OCI-LY7 (cell line): ENCODE data around the gene RBCK1. TPM values are rescaled to one million over a fixed set of nuclear protein-coding genes. Genes with fewer than 3 reads are reported as not detected.

Source experiments
- BruUV-seq: library from RNA; stranded (reverse); fragments of 400-500 nt; replicated peaks from 2 replicates; lab custom pipeline; 2021; lab: Mats Ljungman, UMichigan
- CTCF ChIA-PET: fragments of 300-600 bp; sonication (Branson Sonifier 250); formaldehyde crosslinking; loops from one replicate; lab custom pipeline; 2022; ENCODE audit warnings: antibody characterized with exemption; ENCODE audit not compliant: unreplicated experiment; lab: Charles Lee
- POLR2A ChIA-PET: fragments of 300-600 bp; sonication (Branson Sonifier 250); formaldehyde crosslinking; loops from one replicate; lab custom pipeline; 2022; ENCODE audit warnings: antibody characterized with exemption; lab: Charles Lee
- DNase-seq: peaks from one replicate; pipeline ENCODE4 v3.0.0-alpha.2; 2015; ENCODE audit warnings: low spot score
- H2AFZ ChIP-seq: fragments of 200-600 bp; sonication (generic), shearing (Covaris generic); 2 replicates; pipeline ENCODE4 v1.6.1; 2014; ENCODE audit warnings: mild to moderate bottlenecking, antibody characterized with exemption, low read length, moderate library complexity
- H3K27ac ChIP-seq: fragments of 200-600 bp; sonication (generic); 2 replicates; pipeline ENCODE4 v1.5.1; 2014; ENCODE audit warnings: mixed run types, low read depth, mild to moderate bottlenecking, moderate library complexity, low read length, inconsistent platforms; ENCODE audit not compliant: poor library complexity, severe bottlenecking
- H3K36me3 ChIP-seq: fragments of 200-600 bp; sonication (generic); 2 replicates; pipeline ENCODE4 v1.6.1; 2014; ENCODE audit warnings: mild to moderate bottlenecking, antibody characterized with exemption, low read length, moderate library complexity, mixed read lengths; ENCODE audit not compliant: insufficient read depth
- H3K4me1 ChIP-seq: fragments of 200-600 bp; sonication (generic); 2 replicates; pipeline ENCODE4 v1.5.1; 2014; ENCODE audit warnings: mild to moderate bottlenecking, low read length; ENCODE audit not compliant: insufficient read depth, poor library complexity, severe bottlenecking
- H3K4me2 ChIP-seq: fragments of 200-600 bp; sonication (generic); 2 replicates; pipeline ENCODE4 v1.6.1; 2014; ENCODE audit warnings: mild to moderate bottlenecking, low read length
- H3K4me3 ChIP-seq: fragments of 200-600 bp; sonication (generic); 2 replicates; pipeline ENCODE4 v1.5.1; 2014; ENCODE audit warnings: mild to moderate bottlenecking, low read depth, low read length; ENCODE audit not compliant: poor library complexity, severe bottlenecking
- H3K79me2 ChIP-seq: fragments of 200-600 bp; sonication (generic); 2 replicates; pipeline ENCODE4 v1.6.1; 2016; ENCODE audit warnings: low read depth, mild to moderate bottlenecking, low read length, moderate library complexity, mixed read lengths; ENCODE audit not compliant: insufficient read depth
- H3K9me2 ChIP-seq: fragments of 200-600 bp; sonication (generic); 2 replicates; pipeline ENCODE4 v1.6.1; 2016; ENCODE audit warnings: mild to moderate bottlenecking, low read length, mixed read lengths; ENCODE audit not compliant: insufficient read depth
- H3K9me3 ChIP-seq: fragments of 200-600 bp; sonication (generic); 2 replicates; pipeline ENCODE4 v1.6.1; 2014; ENCODE audit warnings: mild to moderate bottlenecking, mixed run types, low read length, mixed read lengths
- H4K20me1 ChIP-seq: fragments of 200-600 bp; sonication (generic); 2 replicates; pipeline ENCODE4 v1.6.1; 2014; ENCODE audit warnings: mild to moderate bottlenecking, antibody characterized with exemption, low read length, moderate library complexity, mixed read lengths; ENCODE audit not compliant: insufficient read depth
- EZH2phosphoT487 ChIP-seq: fragments of 200-600 bp; sonication (generic); IDR thresholded peaks from 2 replicates; pipeline ENCODE4 v1.6.1; 2018; ENCODE audit warnings: low read depth, borderline replicate concordance, mild to moderate bottlenecking, mixed run types, antibody characterized with exemption, low read length, moderate library complexity, mixed read lengths
- intact Hi-C: fragments of 100-400 bp; cut with micrococcal nuclease; formaldehyde crosslinking; loops from one replicate; pipeline ENCODE4 v1.10.0; 2022; ENCODE audit not compliant: unreplicated experiment
- total RNA-seq, 2 experiments: library from RNA; depleted of rRNA in 1 of 2; stranded (reverse); fragments of >200 nt in 1 of 2; shearing (Covaris generic) in 1 of 2; gene quantifications; 2 replicates each; pipeline ENCODE4 v1.2.3, GENCODE V29; 2014 to 2022
- TF ChIP-seq, protein P1 (sequence below): fragments of 200-600 bp; sonication (generic); conservative IDR thresholded peaks from 2 replicates; pipeline ENCODE4 v1.5.1; 2014; ENCODE audit warnings: mild to moderate bottlenecking, antibody characterized with exemption, low read length, moderate library complexity, mixed read lengths

The RBCK1 gene
- total RNA-seq, 2 experiments from 2014 or later: 82.9 to 140 TPM

DNA sequence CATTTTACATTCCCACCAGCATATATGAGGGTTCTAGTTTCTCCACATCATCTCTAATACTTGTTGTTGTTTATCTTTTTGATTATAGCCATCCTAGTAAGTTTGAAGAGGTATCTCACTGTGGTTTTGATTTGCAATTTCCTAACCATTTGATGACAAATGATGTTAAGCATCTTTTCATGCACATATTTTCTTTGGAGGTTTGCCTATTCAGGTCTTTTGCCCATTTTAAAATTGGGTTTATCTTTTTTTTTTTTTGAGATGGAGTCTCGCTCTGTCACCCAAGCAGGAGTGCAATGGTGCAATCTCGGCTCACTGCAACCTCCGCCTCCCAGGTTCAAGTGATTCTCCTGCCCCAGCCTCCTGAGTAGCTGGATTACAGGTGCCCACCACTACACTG is 4.0 kb downstream of the RBCK1 start:
- Histone ChIP-seq H3K4me2 (no peak overlapping the region), H2AFZ (no peak overlapping the region), H3K9me3 (no peaks in the 10 kb centered on the region; the same call in 1 of the 2 replicates), H3K4me3 (no peak overlapping the region), H3K9me2 (no peaks in the 10 kb centered on the region), H3K27ac (no peak overlapping the region), H3K4me1 (peaks cover 20% of the 10 kb centered on the region), H4K20me1 (no peaks in the 10 kb centered on the region), H3K36me3 (peaks cover 68% of the 10 kb centered on the region), H3K79me2 (peaks cover 34% of the 10 kb centered on the region; the same call in 1 of the 2 replicates)
- CTCF ChIA-PET: no interaction called here
- no peak for DNase-seq
- BruUV-seq: no TSS peak
- intact Hi-C loops: no loop called here
- TF ChIP-seq, protein P1, sequence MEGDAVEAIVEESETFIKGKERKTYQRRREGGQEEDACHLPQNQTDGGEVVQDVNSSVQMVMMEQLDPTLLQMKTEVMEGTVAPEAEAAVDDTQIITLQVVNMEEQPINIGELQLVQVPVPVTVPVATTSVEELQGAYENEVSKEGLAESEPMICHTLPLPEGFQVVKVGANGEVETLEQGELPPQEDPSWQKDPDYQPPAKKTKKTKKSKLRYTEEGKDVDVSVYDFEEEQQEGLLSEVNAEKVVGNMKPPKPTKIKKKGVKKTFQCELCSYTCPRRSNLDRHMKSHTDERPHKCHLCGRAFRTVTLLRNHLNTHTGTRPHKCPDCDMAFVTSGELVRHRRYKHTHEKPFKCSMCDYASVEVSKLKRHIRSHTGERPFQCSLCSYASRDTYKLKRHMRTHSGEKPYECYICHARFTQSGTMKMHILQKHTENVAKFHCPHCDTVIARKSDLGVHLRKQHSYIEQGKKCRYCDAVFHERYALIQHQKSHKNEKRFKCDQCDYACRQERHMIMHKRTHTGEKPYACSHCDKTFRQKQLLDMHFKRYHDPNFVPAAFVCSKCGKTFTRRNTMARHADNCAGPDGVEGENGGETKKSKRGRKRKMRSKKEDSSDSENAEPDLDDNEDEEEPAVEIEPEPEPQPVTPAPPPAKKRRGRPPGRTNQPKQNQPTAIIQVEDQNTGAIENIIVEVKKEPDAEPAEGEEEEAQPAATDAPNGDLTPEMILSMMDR: no peak
- no peak for TF ChIP-seq EZH2phosphoT487
- POLR2A ChIA-PET: no interaction called here

DNA sequence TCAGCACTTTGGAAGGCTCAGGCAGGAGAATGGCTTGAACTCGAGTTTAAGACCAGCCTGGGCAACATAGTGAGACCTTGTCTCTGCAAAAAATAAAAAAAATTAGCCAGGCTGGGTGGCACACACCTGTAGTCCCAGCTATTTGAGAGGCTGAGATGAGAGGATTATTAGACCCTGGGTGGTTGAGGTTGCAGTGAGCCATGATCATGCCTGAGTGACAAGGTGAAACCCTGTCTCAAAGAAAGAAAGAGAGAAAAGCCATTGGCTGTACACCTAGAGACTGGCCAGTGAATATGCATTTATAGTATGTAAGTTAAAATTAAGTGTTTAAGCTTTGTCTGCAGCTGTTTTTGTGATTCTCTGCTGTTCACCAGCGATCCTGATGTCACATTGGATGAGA is 6.1 kb downstream of the RBCK1 start:
- ChIA-PET CTCF (no interaction called here), POLR2A (interaction anchor here (0.7 to 1.6 kb wide), 3 partner anchors 10 to 12 kb away, joined by 3 to 6 read pairs (median 3); no protein-coding TSS in a partner anchor)
- no peak overlapping the region for H2AFZ ChIP-seq
- DNase-seq: no peak
- H3K9me3 ChIP-seq: no peaks in the 10 kb centered on the region; the same call in 1 of the 2 replicates
- BruUV-seq: no TSS peak
- intact Hi-C loops: no loop called here
- no peak overlapping the region for H3K4me3 ChIP-seq
- H3K4me2 ChIP-seq: no peak overlapping the region
- no peaks in the 10 kb centered on the region for H3K9me2 ChIP-seq
- peaks cover 81% of the 10 kb centered on the region for H3K36me3 ChIP-seq
- peaks cover 23% of the 10 kb centered on the region; the same call in 1 of the 2 replicates for H3K79me2 ChIP-seq
- H3K27ac ChIP-seq: no peak overlapping the region
- no peak for TF ChIP-seq EZH2phosphoT487
- TF ChIP-seq, protein P1: no peak
- H3K4me1 ChIP-seq: peaks cover 15% of the 10 kb centered on the region
- no peaks in the 10 kb centered on the region for H4K20me1 ChIP-seq

DNA sequence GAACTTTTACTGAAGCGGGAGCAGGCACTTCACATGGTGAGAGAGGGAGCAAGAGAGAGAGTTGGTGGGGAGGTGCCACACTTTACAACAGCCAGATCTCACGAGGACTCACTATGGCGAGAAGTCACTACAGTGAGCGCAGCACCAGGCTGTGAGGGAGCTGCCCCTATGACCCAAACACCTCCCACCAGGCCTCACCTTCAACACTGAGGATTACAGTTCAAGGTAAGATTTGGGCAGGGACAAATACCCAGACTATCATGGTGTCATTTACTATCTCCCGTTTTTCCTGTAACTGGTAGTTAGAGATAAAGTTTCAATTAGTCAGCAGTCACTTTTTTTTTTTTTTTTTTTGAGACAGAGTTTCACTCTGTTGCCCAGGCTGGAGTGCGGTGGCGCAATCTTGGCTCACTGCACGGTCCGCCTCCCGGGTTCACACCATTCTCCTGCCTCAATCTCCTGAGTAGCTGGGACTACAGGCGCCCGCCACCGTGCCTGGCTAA is 7.8 kb downstream of the RBCK1 start:
- no peak overlapping the region for H3K27ac ChIP-seq
- no peak overlapping the region for H2AFZ ChIP-seq
- DNase-seq: no peak
- no peak overlapping the region for H3K4me2 ChIP-seq
- peaks cover 12% of the 10 kb centered on the region for H3K4me1 ChIP-seq
- peaks cover 84% of the 10 kb centered on the region for H3K36me3 ChIP-seq
- BruUV-seq: no TSS peak
- H3K4me3 ChIP-seq: no peak overlapping the region
- H4K20me1 ChIP-seq: no peaks in the 10 kb centered on the region
- intact Hi-C loops: no loop called here
- ChIA-PET CTCF (no interaction called here), POLR2A (interaction anchor here (0.7 kb wide), 1 partner anchor 35 kb away, joined by 5 read pairs; no protein-coding TSS in a partner anchor)
- H3K79me2 ChIP-seq: peaks cover 8% of the 10 kb centered on the region; the same call in 1 of the 2 replicates
- H3K9me2 ChIP-seq: no peaks in the 10 kb centered on the region
- no peaks in the 10 kb centered on the region; the same call in 1 of the 2 replicates for H3K9me3 ChIP-seq
- TF ChIP-seq, protein P1: no peak
- TF ChIP-seq EZH2phosphoT487: no peak
